Parathyroid adenoma (tissue), 2 donors: ENCODE data around the gene EXOG.

Experiments used
- H2AFZ ChIP-seq: fragments of 300-600 bp; sonication (generic); one replicate; pipeline ENCODE4 v1.7.0; 2017; ENCODE audit warnings: antibody characterized with exemption, mild to moderate bottlenecking
- H3K27ac ChIP-seq: fragments of 300-600 bp; sonication (generic); one replicate; pipeline ENCODE4 v1.7.0; 2017
- H3K27me3 ChIP-seq: fragments of 300-600 bp; sonication (generic); one replicate; pipeline ENCODE4 v1.7.0; 2017; ENCODE audit warnings: low read length; ENCODE audit not compliant: control insufficient read depth, insufficient read depth
- H3K36me3 ChIP-seq: fragments of 300-600 bp; sonication (generic); one replicate; pipeline ENCODE4 v1.7.0; 2017; ENCODE audit warnings: low read length; ENCODE audit not compliant: control insufficient read depth, insufficient read depth
- H3K4me1 ChIP-seq: fragments of 300-600 bp; sonication (generic); one replicate; pipeline ENCODE4 v1.7.0; 2017; ENCODE audit warnings: control low read depth
- H3K4me2 ChIP-seq: fragments of 300-600 bp; sonication (generic); one replicate; pipeline ENCODE4 v1.7.0; 2017; ENCODE audit warnings: low read length
- H3K4me3 ChIP-seq: fragments of 300-600 bp; sonication (generic); one replicate; pipeline ENCODE4 v1.7.0; 2017; ENCODE audit warnings: low read depth, low read length
- H3K79me2 ChIP-seq: fragments of 300-600 bp; sonication (generic); one replicate; pipeline ENCODE4 v1.7.0; 2017; ENCODE audit warnings: control low read depth
- H3K9ac ChIP-seq: fragments of 300-600 bp; sonication (generic); one replicate; pipeline ENCODE4 v1.7.0; 2017; ENCODE audit warnings: mild to moderate bottlenecking
- H3K9me3 ChIP-seq: fragments of 300-600 bp; sonication (generic); one replicate; pipeline ENCODE4 v1.7.0; 2017; ENCODE audit warnings: low read length; ENCODE audit not compliant: control insufficient read depth
- TF ChIP-seq, protein P1 (sequence below): fragments of 300-600 bp; sonication (generic); IDR thresholded peaks from one replicate; pipeline ENCODE4 v1.7.0; 2017; ENCODE audit warnings: antibody characterized with exemption, mild to moderate bottlenecking
- donor health status: primary hyperparathyroidism.

Gene EXOG

GRCh38 chr3:38554127-38554827 lies 58.1 kb downstream of the EXOG start:
- H3K4me2 ChIP-seq = no peak overlapping the region
- no peaks in the 10 kb centered on the region for H3K36me3 ChIP-seq
- no peak overlapping the region for H2AFZ ChIP-seq
- no peak overlapping the region for H3K4me3 ChIP-seq
- H3K9me3 ChIP-seq = no peaks in the 10 kb centered on the region
- TF ChIP-seq, protein P1, sequence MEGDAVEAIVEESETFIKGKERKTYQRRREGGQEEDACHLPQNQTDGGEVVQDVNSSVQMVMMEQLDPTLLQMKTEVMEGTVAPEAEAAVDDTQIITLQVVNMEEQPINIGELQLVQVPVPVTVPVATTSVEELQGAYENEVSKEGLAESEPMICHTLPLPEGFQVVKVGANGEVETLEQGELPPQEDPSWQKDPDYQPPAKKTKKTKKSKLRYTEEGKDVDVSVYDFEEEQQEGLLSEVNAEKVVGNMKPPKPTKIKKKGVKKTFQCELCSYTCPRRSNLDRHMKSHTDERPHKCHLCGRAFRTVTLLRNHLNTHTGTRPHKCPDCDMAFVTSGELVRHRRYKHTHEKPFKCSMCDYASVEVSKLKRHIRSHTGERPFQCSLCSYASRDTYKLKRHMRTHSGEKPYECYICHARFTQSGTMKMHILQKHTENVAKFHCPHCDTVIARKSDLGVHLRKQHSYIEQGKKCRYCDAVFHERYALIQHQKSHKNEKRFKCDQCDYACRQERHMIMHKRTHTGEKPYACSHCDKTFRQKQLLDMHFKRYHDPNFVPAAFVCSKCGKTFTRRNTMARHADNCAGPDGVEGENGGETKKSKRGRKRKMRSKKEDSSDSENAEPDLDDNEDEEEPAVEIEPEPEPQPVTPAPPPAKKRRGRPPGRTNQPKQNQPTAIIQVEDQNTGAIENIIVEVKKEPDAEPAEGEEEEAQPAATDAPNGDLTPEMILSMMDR = no peak
- no peak overlapping the region for H3K9ac ChIP-seq
- H3K27me3 ChIP-seq = no peaks in the 10 kb centered on the region
- no peak overlapping the region for H3K27ac ChIP-seq
- no peaks in the 10 kb centered on the region for H3K4me1 ChIP-seq
- H3K79me2 ChIP-seq = no peaks in the 10 kb centered on the region

GRCh38 chr3:38555149-38555840 lies 59.2 kb downstream of the EXOG start:
- Histone ChIP-seq H3K27ac (no peak overlapping the region), H3K4me3 (no peak overlapping the region), H3K4me2 (no peak overlapping the region), H3K79me2 (no peaks in the 10 kb centered on the region), H3K36me3 (no peaks in the 10 kb centered on the region), H3K4me1 (no peaks in the 10 kb centered on the region), H3K27me3 (no peaks in the 10 kb centered on the region), H3K9ac (no peak overlapping the region), H2AFZ (no peak overlapping the region), H3K9me3 (no peaks in the 10 kb centered on the region)
- TF ChIP-seq, protein P1 = no peak

DNA sequence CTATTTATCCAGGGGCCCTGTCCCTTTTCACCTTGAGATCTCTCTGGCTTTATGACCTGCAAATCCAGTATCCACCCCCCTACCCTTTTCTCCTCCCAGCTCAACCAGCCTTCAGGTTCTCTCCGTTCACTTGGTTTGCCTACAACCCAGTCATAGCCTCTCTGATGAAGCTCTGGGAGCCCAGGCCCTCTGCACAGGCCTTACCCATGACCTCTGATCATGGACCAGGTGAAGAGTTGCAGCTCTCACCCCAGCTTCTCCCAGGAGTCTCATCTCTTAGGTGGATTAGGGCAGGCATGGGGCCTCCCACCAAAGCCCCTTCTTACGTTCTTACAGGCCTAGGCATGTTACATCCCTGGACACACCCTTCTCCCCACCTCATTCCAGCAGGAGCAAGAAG lies 59.8 kb downstream of the EXOG start:
- no peaks in the 10 kb centered on the region for H3K4me1 ChIP-seq
- H3K9me3 ChIP-seq = no peaks in the 10 kb centered on the region
- no peak overlapping the region for H3K4me2 ChIP-seq
- H2AFZ ChIP-seq = no peak overlapping the region
- H3K4me3 ChIP-seq = no peak overlapping the region
- TF ChIP-seq, protein P1 = no peak
- no peak overlapping the region for H3K9ac ChIP-seq
- no peaks in the 10 kb centered on the region for H3K79me2 ChIP-seq
- no peaks in the 10 kb centered on the region for H3K36me3 ChIP-seq
- no peaks in the 10 kb centered on the region for H3K27me3 ChIP-seq
- H3K27ac ChIP-seq = no peak overlapping the region

- no peak overlapping the region for H3K27ac ChIP-seq
- no peak overlapping the region for H3K4me3 ChIP-seq
- H3K9ac ChIP-seq = no peak overlapping the region
- no peaks in the 10 kb centered on the region for H3K9me3 ChIP-seq
- H3K36me3 ChIP-seq = no peaks in the 10 kb centered on the region
- H2AFZ ChIP-seq = no peak overlapping the region
- H3K27me3 ChIP-seq = no peaks in the 10 kb centered on the region
- no peak overlapping the region for H3K4me2 ChIP-seq
- TF ChIP-seq, protein P1 = no peak
- no peaks in the 10 kb centered on the region for H3K4me1 ChIP-seq
- no peaks in the 10 kb centered on the region for H3K79me2 ChIP-seq
Observed at GRCh38 chr3:38556640-38557358, 60.7 kb downstream of the EXOG start.
